A375 (cell line): ENCODE data around the gene C1QL2. TPM values are rescaled to one million over a fixed set of nuclear protein-coding genes. Genes with fewer than 3 reads are reported as not detected.

Experiments used
- small RNA-seq: library from RNA; depleted of rRNA; stranded (forward); fragments of <200 nt; gene quantifications from one replicate; pipeline ENCODE3, GENCODE V24; 2014
- total RNA-seq: library from RNA; depleted of rRNA; stranded (reverse); fragments of >200 nt; shearing (Covaris generic); gene quantifications from 2 replicates; pipeline ENCODE4 v1.2.3, GENCODE V29; 2014; rRNA removed

Gene C1QL2
- not detected in 2 replicates for total RNA-seq

DNA sequence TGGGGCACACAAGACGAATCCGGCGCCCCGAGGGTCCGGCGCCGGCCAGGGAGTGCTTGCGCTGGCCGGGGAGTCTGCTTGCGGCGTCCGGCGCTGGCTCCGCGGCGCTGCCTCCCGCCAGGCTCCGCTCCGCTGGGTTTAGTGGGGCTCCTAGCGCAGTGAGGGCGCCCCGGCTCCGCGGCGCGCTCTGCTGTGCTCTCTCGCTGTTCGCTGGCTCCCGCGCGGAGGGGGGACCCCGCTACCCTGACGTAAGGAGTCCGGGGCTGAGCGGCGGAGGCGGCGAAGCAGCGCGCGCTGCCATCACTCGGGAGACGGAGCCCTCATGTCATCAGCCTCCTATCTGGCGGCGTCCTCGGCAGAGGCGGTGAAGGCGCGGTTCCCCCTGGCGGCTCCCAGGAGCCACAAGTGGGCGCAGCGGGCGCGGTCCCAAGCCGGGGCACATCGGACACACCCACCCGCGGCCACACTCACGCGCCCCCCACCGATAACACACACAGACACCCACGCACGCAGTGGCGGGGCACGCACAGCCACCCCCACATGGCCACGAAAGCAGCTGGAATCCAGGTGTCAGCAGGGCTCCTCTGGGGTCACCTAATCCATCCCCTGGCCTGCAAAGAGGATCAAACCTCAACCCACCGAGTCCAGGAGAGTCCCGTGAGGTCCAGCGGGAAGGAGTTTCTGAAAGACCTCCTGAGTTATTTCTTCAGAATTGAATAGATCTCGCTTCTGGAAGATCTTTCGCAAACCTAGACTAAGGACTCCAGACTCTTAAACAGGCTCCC lies at the start of gene C1QL2:
TSS of gene C1QL2 (minus strand) at position 189 of the 785 bp plus-strand sequence. CDS start 482 bp downstream, outside the sequence.

Small RNAs within 50 kb of the gene (small RNA-seq; reads per million reads assigned to genes)
- gene RN7SL468P = not detected

Other genes starting within 250 kb of the C1QL2 start
- gene MARCO, start 216.6 kb downstream of the C1QL2 start, total RNA-seq = not detected in 2 replicates
- gene STEAP3, start 65.1 kb upstream of the C1QL2 start, total RNA-seq = 3.2 and 4.1 TPM in 2 replicates
- gene C2orf76, start 208.1 kb upstream of the C1QL2 start, total RNA-seq = 1.7 and 7.7 TPM in 2 replicates
- 90.7 and 117 TPM in 2 replicates for gene DBI, start 208.2 kb upstream of the C1QL2 start, total RNA-seq